ENCODE data around the gene HCFC2. TPM values are rescaled to one million over a fixed set of nuclear protein-coding genes. Genes with fewer than 3 reads are reported as not detected.

HCFC2 gene
- total and polyA plus RNA-seq, 9 of the 15 experiments (the other 6 are each of a cell fraction or from before 2014, with no cell fraction given): 1.2 to 6.5 (median 3.8) TPM

DNA sequence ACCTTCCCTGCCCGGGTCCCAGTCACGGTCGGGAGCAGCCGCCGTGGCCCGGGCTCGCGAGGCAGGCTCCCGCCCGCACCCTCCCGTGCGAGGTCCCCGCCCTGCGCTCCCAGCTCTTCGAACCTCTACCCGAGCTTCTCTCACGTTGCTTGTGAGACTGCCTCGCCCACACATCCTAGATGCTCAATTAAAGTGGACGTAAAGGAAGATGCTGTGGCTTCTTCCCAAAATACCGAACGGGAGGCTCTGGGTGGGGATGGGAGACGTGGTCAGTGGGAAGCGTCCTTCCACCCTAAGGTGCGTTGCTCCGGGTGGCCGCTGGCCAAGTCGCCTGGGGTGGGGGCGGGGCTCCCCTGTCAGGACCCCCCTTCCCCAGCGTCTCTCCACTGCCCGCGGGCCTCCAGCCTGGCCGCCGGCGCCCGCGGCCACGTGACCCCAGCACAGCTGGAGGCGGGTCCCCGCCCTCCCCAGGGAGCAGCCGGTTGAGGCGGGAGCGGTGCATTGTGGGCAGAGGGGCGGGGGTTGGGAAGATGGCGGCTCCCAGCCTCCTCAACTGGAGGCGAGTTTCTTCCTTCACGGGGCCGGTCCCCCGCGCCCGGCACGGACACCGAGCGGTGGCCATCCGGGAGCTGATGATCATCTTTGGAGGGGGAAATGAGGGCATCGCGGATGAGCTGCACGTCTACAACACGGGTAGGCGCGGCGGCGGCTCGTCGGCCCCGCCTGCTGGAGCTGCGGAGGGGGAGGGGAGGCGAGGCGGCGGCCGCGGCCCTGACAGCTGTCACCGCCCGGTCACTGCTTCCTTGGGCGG is at the start of gene HCFC2 (continued):
- TF ChIP-seq RUNX1 (IDR thresholded peaks at IDR 0.05; ENCODE audit: low read depth) (no peak; the same call in 1 of the 2 replicates), POLR2A (conservative IDR thresholded peaks at IDR 0.05) (peak; percentile 79), ZBTB17 (CRISPR knock-in tag; IDR thresholded peaks at IDR 0.05) (no peak), NR2F6 (CRISPR knock-in tag; IDR thresholded peaks at IDR 0.05) (no peak), CREB1 (IDR thresholded peaks at IDR 0.05) (no peak), CREB1 (CRISPR knock-in tag; IDR thresholded peaks at IDR 0.05) (peak; percentile 45; the same call in 1 of the 2 replicates), MYNN (IDR thresholded peaks at IDR 0.05) (peak; percentile 37; the same call in 1 of the 2 replicates), MYNN (CRISPR knock-in tag; IDR thresholded peaks at IDR 0.05) (no peak), CHD2 (IDR thresholded peaks at IDR 0.05; ENCODE audit: low read depth, low read length) (peak; percentile 50; the same call in 1 of the 2 replicates), VEZF1 (CRISPR knock-in tag; IDR thresholded peaks at IDR 0.05) (peak; percentile 100), TRIM28 (IDR thresholded peaks at IDR 0.05) (no peak), ZNF3 (CRISPR knock-in tag; IDR thresholded peaks at IDR 0.05) (no peak), SMARCC2 (IDR thresholded peaks at IDR 0.05; ENCODE audit: low read depth) (no peak), RBBP5 (IDR thresholded peaks at IDR 0.05; ENCODE audit: borderline replicate concordance, insufficient read depth, low read length, poor library complexity, severe bottlenecking) (peak; percentile 98), KDM1A (IDR thresholded peaks at IDR 0.05) (peak in 1 of 2 experiments; percentile 48; a peak in 1 of 4 replicates)
- TF ChIP-seq, protein P1, sequence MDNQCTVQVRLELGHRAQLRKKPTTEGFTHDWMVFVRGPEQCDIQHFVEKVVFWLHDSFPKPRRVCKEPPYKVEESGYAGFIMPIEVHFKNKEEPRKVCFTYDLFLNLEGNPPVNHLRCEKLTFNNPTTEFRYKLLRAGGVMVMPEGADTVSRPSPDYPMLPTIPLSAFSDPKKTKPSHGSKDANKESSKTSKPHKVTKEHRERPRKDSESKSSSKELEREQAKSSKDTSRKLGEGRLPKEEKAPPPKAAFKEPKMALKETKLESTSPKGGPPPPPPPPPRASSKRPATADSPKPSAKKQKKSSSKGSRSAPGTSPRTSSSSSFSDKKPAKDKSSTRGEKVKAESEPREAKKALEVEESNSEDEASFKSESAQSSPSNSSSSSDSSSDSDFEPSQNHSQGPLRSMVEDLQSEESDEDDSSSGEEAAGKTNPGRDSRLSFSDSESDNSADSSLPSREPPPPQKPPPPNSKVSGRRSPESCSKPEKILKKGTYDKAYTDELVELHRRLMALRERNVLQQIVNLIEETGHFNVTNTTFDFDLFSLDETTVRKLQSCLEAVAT (IDR thresholded peaks at IDR 0.05): 0 out of 4 replicates have a peak, but pooled peaks of 1 of the 2 experiments have one; percentile 11
- TF ChIP-seq, protein P2, sequence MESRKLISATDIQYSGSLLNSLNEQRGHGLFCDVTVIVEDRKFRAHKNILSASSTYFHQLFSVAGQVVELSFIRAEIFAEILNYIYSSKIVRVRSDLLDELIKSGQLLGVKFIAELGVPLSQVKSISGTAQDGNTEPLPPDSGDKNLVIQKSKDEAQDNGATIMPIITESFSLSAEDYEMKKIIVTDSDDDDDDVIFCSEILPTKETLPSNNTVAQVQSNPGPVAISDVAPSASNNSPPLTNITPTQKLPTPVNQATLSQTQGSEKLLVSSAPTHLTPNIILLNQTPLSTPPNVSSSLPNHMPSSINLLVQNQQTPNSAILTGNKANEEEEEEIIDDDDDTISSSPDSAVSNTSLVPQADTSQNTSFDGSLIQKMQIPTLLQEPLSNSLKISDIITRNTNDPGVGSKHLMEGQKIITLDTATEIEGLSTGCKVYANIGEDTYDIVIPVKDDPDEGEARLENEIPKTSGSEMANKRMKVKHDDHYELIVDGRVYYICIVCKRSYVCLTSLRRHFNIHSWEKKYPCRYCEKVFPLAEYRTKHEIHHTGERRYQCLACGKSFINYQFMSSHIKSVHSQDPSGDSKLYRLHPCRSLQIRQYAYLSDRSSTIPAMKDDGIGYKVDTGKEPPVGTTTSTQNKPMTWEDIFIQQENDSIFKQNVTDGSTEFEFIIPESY (CRISPR knock-in tag; IDR thresholded peaks at IDR 0.05): 0 out of 2 replicates have a peak, but pooled peaks have one; percentile 7
- TF ChIP-seq, protein P3, sequence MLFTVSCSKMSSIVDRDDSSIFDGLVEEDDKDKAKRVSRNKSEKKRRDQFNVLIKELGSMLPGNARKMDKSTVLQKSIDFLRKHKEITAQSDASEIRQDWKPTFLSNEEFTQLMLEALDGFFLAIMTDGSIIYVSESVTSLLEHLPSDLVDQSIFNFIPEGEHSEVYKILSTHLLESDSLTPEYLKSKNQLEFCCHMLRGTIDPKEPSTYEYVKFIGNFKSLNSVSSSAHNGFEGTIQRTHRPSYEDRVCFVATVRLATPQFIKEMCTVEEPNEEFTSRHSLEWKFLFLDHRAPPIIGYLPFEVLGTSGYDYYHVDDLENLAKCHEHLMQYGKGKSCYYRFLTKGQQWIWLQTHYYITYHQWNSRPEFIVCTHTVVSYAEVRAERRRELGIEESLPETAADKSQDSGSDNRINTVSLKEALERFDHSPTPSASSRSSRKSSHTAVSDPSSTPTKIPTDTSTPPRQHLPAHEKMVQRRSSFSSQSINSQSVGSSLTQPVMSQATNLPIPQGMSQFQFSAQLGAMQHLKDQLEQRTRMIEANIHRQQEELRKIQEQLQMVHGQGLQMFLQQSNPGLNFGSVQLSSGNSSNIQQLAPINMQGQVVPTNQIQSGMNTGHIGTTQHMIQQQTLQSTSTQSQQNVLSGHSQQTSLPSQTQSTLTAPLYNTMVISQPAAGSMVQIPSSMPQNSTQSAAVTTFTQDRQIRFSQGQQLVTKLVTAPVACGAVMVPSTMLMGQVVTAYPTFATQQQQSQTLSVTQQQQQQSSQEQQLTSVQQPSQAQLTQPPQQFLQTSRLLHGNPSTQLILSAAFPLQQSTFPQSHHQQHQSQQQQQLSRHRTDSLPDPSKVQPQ (CRISPR knock-in tag; IDR thresholded peaks at IDR 0.05; ENCODE audit: borderline replicate concordance): peak; percentile 56; the same call in 1 of the 2 replicates
- TF ChIP-seq, protein P4, sequence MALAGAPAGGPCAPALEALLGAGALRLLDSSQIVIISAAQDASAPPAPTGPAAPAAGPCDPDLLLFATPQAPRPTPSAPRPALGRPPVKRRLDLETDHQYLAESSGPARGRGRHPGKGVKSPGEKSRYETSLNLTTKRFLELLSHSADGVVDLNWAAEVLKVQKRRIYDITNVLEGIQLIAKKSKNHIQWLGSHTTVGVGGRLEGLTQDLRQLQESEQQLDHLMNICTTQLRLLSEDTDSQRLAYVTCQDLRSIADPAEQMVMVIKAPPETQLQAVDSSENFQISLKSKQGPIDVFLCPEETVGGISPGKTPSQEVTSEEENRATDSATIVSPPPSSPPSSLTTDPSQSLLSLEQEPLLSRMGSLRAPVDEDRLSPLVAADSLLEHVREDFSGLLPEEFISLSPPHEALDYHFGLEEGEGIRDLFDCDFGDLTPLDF (CRISPR knock-in tag; IDR thresholded peaks at IDR 0.05): 0 out of 2 replicates have a peak, but pooled peaks have one; percentile 32
